ENCODE data around the gene TMEM167B.

GRCh38 chr1:109107785-109108184 lies 17.2 kb downstream of the TMEM167B start:
- TF ChIP-seq CTCF (IDR thresholded peaks at IDR 0.05) (no peak), EZH2 (IDR thresholded peaks at IDR 0.05; ENCODE audit: borderline replicate concordance, insufficient read depth, low read depth, low read length, poor library complexity, severe bottlenecking) (no peak)
